HEK293 (cell line): ENCODE measurements around the gene NPY.

ENCODE experiments used
- CTCF ChIA-PET: fragments of 350-600 bp; formaldehyde crosslinking; extraction: SDS; loops from one replicate; lab custom pipeline; 2021; ENCODE audit warnings: antibody characterized with exemption; lab: Yijun Ruan, JAX
- POLR2A ChIA-PET: fragments of 300-600 bp; formaldehyde crosslinking; extraction: SDS; loops from one replicate; lab custom pipeline; 2020; ENCODE audit warnings: antibody characterized with exemption, inconsistent platforms; lab: Yijun Ruan, JAX
- H3K27ac ChIP-seq: fragments of 200-500 bp; sonication (Bioruptor generic); 2 replicates; pipeline ENCODE4 v1.5.1; 2014; ENCODE audit warnings: low read depth, low read length, control low read depth, inconsistent platforms; ENCODE audit errors: extremely low read depth
- H3K36me3 ChIP-seq, 2 experiments: fragments of 200-500 bp in 1 of 2; sonication (Bioruptor generic) in 1 of 2; 1 replicate in 1 of 2; 2 replicates in 1 of 2; pipeline ENCODE4 v1.5.1; 2014 to 2017; ENCODE audit warnings: inconsistent platforms in 2 of 2, low read length in 2 of 2; ENCODE audit not compliant: control insufficient read depth in 2 of 2, insufficient read depth in 1 of 2
- H3K4me1 ChIP-seq: fragments of 200-500 bp; sonication (Bioruptor generic); 2 replicates; pipeline ENCODE4 v1.5.1; 2014; ENCODE audit warnings: mild to moderate bottlenecking, low read length, inconsistent platforms; ENCODE audit not compliant: control insufficient read depth, insufficient read depth
- H3K4me3 ChIP-seq: 2 replicates; pipeline ENCODE4 v1.5.1; 2011; ENCODE audit warnings: low read depth, mild to moderate bottlenecking, control low read depth, low read length, moderate library complexity
- H3K9me3 ChIP-seq: fragments of 200-500 bp; sonication (Bioruptor generic); 2 replicates; pipeline ENCODE4 v1.5.1; 2014; ENCODE audit warnings: low read depth, low read length, inconsistent platforms; ENCODE audit not compliant: control insufficient read depth, insufficient read depth
- KLF1 ChIP-seq: fragments of 450-650 bp; formaldehyde crosslinking; IDR thresholded peaks from 2 replicates; pipeline ENCODE4 v1.5.1; 2016; ENCODE audit warnings: missing biosample characterization, missing genetic modification characterization
- KLF10 ChIP-seq: fragments of 450-650 bp; IDR thresholded peaks from 2 replicates; pipeline ENCODE4 v1.5.1; 2018; ENCODE audit warnings: missing biosample characterization, mild to moderate bottlenecking, missing genetic modification characterization
- MZF1 ChIP-seq: fragments of 450-650 bp; formaldehyde crosslinking; IDR thresholded peaks from 2 replicates; pipeline ENCODE4 v1.5.1; 2017; ENCODE audit warnings: missing biosample characterization, missing genetic modification characterization, borderline replicate concordance
- RBAK ChIP-seq: fragments of 450-650 bp; formaldehyde crosslinking; IDR thresholded peaks from 2 replicates; pipeline ENCODE4 v1.5.1; 2016; ENCODE audit warnings: missing biosample characterization, missing genetic modification characterization
- SCRT2 ChIP-seq: fragments of 450-650 bp; formaldehyde crosslinking; IDR thresholded peaks from 2 replicates; pipeline ENCODE4 v1.5.1; 2016; ENCODE audit warnings: missing biosample characterization, missing genetic modification characterization
- YY1 ChIP-seq: fragments of 450-650 bp; formaldehyde crosslinking; IDR thresholded peaks from 2 replicates; pipeline ENCODE4 v1.5.1; 2018; ENCODE audit warnings: missing biosample characterization, missing genetic modification characterization
- ZBTB48 ChIP-seq: fragments of 450-650 bp; formaldehyde crosslinking; IDR thresholded peaks from 2 replicates; pipeline ENCODE4 v1.5.1; 2016; ENCODE audit warnings: missing biosample characterization, missing genetic modification characterization
- ZNF10 ChIP-seq: fragments of 450-650 bp; formaldehyde crosslinking; IDR thresholded peaks from 2 replicates; pipeline ENCODE4 v1.5.1; 2017; ENCODE audit warnings: missing biosample characterization, missing genetic modification characterization
- ZNF140 ChIP-seq: fragments of 450-650 bp; formaldehyde crosslinking; IDR thresholded peaks from 2 replicates; pipeline ENCODE4 v1.5.1; 2016; ENCODE audit warnings: missing biosample characterization, missing genetic modification characterization
- ZNF23 ChIP-seq: fragments of 450-650 bp; formaldehyde crosslinking; IDR thresholded peaks from 2 replicates; pipeline ENCODE4 v1.5.1; 2016; ENCODE audit warnings: missing biosample characterization, missing genetic modification characterization, borderline replicate concordance
- ZNF324 ChIP-seq: fragments of 450-650 bp; formaldehyde crosslinking; IDR thresholded peaks from 2 replicates; pipeline ENCODE4 v1.5.1; 2016; ENCODE audit warnings: missing biosample characterization, missing genetic modification characterization
- ZNF366 ChIP-seq: fragments of 450-650 bp; formaldehyde crosslinking; conservative IDR thresholded peaks from 2 replicates; pipeline ENCODE4 v1.5.1; 2016; ENCODE audit warnings: missing biosample characterization, missing genetic modification characterization
- ZNF37A ChIP-seq: fragments of 450-650 bp; IDR thresholded peaks from 2 replicates; pipeline ENCODE4 v1.5.1; 2018; ENCODE audit warnings: missing biosample characterization, missing genetic modification characterization
- ZNF544 ChIP-seq: fragments of 450-650 bp; formaldehyde crosslinking; IDR thresholded peaks from 2 replicates; pipeline ENCODE4 v1.5.0; 2017; ENCODE audit warnings: missing biosample characterization, missing genetic modification characterization
- ZNF548 ChIP-seq: fragments of 450-650 bp; formaldehyde crosslinking; IDR thresholded peaks from 2 replicates; pipeline ENCODE4 v1.5.1; 2016; ENCODE audit warnings: missing biosample characterization, missing genetic modification characterization
- ZNF596 ChIP-seq: fragments of 450-650 bp; IDR thresholded peaks from 2 replicates; pipeline ENCODE4 v1.5.0; 2018; ENCODE audit warnings: missing biosample characterization, mild to moderate bottlenecking, missing genetic modification characterization, moderate library complexity
- ZNF654 ChIP-seq: fragments of 450-650 bp; formaldehyde crosslinking; IDR thresholded peaks from 2 replicates; pipeline ENCODE4 v1.5.1; 2016; ENCODE audit warnings: low read depth, missing biosample characterization, missing genetic modification characterization
- ZNF837 ChIP-seq: fragments of 450-650 bp; formaldehyde crosslinking; IDR thresholded peaks from 2 replicates; pipeline ENCODE4 v1.5.1; 2016; ENCODE audit warnings: missing biosample characterization, missing genetic modification characterization
- ZSCAN23 ChIP-seq: fragments of 450-650 bp; formaldehyde crosslinking; IDR thresholded peaks from 2 replicates; pipeline ENCODE4 v1.5.1; 2016; ENCODE audit warnings: missing biosample characterization, missing genetic modification characterization
- ZXDB ChIP-seq: fragments of 450-650 bp; formaldehyde crosslinking; IDR thresholded peaks from 2 replicates; pipeline ENCODE4 v1.5.1; 2016; ENCODE audit warnings: missing biosample characterization, missing genetic modification characterization
- TF ChIP-seq, protein P1 (sequence below): fragments of 450-650 bp; formaldehyde crosslinking; IDR thresholded peaks from 2 replicates; pipeline ENCODE4 v1.5.1; 2016; ENCODE audit warnings: missing biosample characterization, missing genetic modification characterization
- TF ChIP-seq, protein P2 (sequence below): fragments of 450-650 bp; formaldehyde crosslinking; IDR thresholded peaks from 2 replicates; pipeline ENCODE4 v1.5.1; 2016; ENCODE audit warnings: missing biosample characterization, missing genetic modification characterization
- TF ChIP-seq, protein P3 (sequence below): IDR thresholded peaks from 2 replicates; pipeline ENCODE4 v1.6.1; 2011; ENCODE audit warnings: mild to moderate bottlenecking, low read depth, low read length, borderline replicate concordance
- TF ChIP-seq, protein P4 (sequence below): fragments of 450-650 bp; formaldehyde crosslinking; IDR thresholded peaks from 2 replicates; pipeline ENCODE4 v1.5.1; 2016; ENCODE audit warnings: missing biosample characterization, missing genetic modification characterization
- TF ChIP-seq, protein P5 (sequence below): fragments of 450-650 bp; formaldehyde crosslinking; IDR thresholded peaks from 2 replicates; pipeline ENCODE4 v1.5.1; 2016; ENCODE audit warnings: missing biosample characterization, missing genetic modification characterization
- TF ChIP-seq, protein P6 (sequence below): fragments of 450-650 bp; IDR thresholded peaks from 2 replicates; pipeline ENCODE4 v1.5.1; 2018; ENCODE audit warnings: missing biosample characterization, missing genetic modification characterization
- TF ChIP-seq, protein P7 (sequence below): fragments of 450-650 bp; formaldehyde crosslinking; IDR thresholded peaks from 2 replicates; pipeline ENCODE4 v1.5.1; 2016; ENCODE audit warnings: missing biosample characterization, missing genetic modification characterization
- TF ChIP-seq, protein P8 (sequence below): fragments of 450-650 bp; formaldehyde crosslinking; IDR thresholded peaks from 2 replicates; pipeline ENCODE4 v1.5.1; 2016; ENCODE audit warnings: missing biosample characterization, missing genetic modification characterization

The NPY gene

DNA sequence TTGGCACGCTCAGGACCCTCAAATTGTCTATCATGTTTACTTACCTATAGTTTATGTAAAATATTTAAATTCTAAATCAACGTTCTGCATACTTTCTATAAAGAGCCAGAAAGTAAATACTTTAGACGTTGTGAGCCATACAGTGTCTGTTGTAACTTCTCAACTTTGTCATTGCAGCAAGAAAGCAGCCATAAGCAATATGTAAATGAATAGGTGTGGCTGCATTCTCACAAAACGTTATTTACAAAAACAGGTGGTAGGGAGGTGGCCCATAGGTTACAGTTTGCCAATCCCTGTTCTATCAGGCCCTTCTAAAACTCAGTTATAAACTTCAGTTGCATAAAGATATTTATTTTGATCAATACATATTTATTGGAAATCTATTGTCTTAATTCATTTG lies 12.1 kb upstream of the NPY start:
- POLR2A ChIA-PET: no interaction called here
- H3K36me3 ChIP-seq: no peaks in the 10 kb centered on the region
- H3K4me1 ChIP-seq: no peaks in the 10 kb centered on the region
- H3K9me3 ChIP-seq: no peaks in the 10 kb centered on the region
- no peak overlapping the region for H3K4me3 ChIP-seq
- H3K27ac ChIP-seq: no peak overlapping the region
- CTCF ChIA-PET: no interaction called here
- no peak for TF ChIP-seq ZNF654
- TF ChIP-seq SCRT2 (tag by site-specific recombination): no peak
- no peak for TF ChIP-seq KLF10 (tag by site-specific recombination)
- no peak for TF ChIP-seq ZNF366 (tag by site-specific recombination)
- TF ChIP-seq MZF1 (tag by site-specific recombination): no peak
- TF ChIP-seq ZNF23 (tag by site-specific recombination): no peak
- TF ChIP-seq, protein P1, sequence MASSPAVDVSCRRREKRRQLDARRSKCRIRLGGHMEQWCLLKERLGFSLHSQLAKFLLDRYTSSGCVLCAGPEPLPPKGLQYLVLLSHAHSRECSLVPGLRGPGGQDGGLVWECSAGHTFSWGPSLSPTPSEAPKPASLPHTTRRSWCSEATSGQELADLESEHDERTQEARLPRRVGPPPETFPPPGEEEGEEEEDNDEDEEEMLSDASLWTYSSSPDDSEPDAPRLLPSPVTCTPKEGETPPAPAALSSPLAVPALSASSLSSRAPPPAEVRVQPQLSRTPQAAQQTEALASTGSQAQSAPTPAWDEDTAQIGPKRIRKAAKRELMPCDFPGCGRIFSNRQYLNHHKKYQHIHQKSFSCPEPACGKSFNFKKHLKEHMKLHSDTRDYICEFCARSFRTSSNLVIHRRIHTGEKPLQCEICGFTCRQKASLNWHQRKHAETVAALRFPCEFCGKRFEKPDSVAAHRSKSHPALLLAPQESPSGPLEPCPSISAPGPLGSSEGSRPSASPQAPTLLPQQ (tag by site-specific recombination): no peak
- TF ChIP-seq, protein P2, sequence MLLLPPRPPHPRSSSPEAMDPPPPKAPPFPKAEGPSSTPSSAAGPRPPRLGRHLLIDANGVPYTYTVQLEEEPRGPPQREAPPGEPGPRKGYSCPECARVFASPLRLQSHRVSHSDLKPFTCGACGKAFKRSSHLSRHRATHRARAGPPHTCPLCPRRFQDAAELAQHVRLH (tag by site-specific recombination): no peak
- TF ChIP-seq ZNF596: no peak
- no peak for TF ChIP-seq RBAK (tag by site-specific recombination)
- TF ChIP-seq ZSCAN23 (tag by site-specific recombination): no peak
- no peak for TF ChIP-seq ZNF548
- TF ChIP-seq ZNF37A (tag by site-specific recombination): no peak
- TF ChIP-seq, protein P3, sequence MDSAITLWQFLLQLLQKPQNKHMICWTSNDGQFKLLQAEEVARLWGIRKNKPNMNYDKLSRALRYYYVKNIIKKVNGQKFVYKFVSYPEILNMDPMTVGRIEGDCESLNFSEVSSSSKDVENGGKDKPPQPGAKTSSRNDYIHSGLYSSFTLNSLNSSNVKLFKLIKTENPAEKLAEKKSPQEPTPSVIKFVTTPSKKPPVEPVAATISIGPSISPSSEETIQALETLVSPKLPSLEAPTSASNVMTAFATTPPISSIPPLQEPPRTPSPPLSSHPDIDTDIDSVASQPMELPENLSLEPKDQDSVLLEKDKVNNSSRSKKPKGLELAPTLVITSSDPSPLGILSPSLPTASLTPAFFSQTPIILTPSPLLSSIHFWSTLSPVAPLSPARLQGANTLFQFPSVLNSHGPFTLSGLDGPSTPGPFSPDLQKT: no peak
- TF ChIP-seq ZXDB (tag by site-specific recombination): no peak
- no peak for TF ChIP-seq KLF1
- TF ChIP-seq, protein P4, sequence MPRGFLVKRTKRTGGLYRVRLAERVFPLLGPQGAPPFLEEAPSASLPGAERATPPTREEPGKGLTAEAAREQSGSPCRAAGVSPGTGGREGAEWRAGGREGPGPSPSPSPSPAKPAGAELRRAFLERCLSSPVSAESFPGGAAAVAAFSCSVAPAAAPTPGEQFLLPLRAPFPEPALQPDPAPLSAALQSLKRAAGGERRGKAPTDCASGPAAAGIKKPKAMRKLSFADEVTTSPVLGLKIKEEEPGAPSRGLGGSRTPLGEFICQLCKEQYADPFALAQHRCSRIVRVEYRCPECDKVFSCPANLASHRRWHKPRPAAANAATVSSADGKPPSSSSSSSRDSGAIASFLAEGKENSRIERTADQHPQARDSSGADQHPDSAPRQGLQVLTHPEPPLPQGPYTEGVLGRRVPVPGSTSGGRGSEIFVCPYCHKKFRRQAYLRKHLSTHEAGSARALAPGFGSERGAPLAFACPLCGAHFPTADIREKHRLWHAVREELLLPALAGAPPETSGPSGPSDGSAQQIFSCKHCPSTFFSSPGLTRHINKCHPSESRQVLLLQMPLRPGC (tag by site-specific recombination): no peak
- no peak for TF ChIP-seq ZNF324 (tag by site-specific recombination)
- TF ChIP-seq, protein P5, sequence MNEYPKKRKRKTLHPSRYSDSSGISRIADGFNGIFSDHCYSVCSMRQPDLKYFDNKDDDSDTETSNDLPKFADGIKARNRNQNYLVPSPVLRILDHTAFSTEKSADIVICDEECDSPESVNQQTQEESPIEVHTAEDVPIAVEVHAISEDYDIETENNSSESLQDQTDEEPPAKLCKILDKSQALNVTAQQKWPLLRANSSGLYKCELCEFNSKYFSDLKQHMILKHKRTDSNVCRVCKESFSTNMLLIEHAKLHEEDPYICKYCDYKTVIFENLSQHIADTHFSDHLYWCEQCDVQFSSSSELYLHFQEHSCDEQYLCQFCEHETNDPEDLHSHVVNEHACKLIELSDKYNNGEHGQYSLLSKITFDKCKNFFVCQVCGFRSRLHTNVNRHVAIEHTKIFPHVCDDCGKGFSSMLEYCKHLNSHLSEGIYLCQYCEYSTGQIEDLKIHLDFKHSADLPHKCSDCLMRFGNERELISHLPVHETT (tag by site-specific recombination): no peak
- TF ChIP-seq ZNF10: no peak

DNA sequence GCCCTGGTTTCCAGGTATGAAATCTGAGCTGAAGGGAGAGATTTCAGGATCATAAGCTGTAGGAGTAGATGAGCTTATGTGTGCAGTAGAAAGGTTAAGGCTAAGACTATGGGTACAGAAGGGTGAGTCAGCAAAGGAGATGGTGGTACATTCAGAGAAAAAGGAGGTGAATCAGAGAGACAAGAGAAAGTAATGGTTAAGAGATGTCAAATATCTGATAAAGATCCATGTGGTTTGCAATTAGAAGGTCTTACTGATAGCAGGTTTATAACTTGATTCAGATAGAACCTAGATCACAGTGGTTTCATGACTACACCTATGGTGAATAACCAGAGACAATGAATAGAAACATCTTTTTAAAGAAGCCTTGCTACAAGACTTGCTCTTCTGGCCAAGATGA lies 4.5 kb upstream of the NPY start:
- no peaks in the 10 kb centered on the region for H3K36me3 ChIP-seq
- H3K4me1 ChIP-seq: no peaks in the 10 kb centered on the region
- no peak overlapping the region for H3K27ac ChIP-seq
- no peaks in the 10 kb centered on the region for H3K9me3 ChIP-seq
- H3K4me3 ChIP-seq: no peak overlapping the region
- POLR2A ChIA-PET: no interaction called here
- CTCF ChIA-PET: no interaction called here
- TF ChIP-seq, protein P6, sequence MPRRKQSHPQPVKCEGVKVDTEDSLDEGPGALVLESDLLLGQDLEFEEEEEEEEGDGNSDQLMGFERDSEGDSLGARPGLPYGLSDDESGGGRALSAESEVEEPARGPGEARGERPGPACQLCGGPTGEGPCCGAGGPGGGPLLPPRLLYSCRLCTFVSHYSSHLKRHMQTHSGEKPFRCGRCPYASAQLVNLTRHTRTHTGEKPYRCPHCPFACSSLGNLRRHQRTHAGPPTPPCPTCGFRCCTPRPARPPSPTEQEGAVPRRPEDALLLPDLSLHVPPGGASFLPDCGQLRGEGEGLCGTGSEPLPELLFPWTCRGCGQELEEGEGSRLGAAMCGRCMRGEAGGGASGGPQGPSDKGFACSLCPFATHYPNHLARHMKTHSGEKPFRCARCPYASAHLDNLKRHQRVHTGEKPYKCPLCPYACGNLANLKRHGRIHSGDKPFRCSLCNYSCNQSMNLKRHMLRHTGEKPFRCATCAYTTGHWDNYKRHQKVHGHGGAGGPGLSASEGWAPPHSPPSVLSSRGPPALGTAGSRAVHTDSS (tag by site-specific recombination): no peak
- TF ChIP-seq YY1 (tag by site-specific recombination) (no peak), ZBTB48 (tag by site-specific recombination) (no peak), ZNF140 (tag by site-specific recombination) (no peak), ZNF837 (no peak), ZNF544 (tag by site-specific recombination) (no peak)
- TF ChIP-seq, protein P7, sequence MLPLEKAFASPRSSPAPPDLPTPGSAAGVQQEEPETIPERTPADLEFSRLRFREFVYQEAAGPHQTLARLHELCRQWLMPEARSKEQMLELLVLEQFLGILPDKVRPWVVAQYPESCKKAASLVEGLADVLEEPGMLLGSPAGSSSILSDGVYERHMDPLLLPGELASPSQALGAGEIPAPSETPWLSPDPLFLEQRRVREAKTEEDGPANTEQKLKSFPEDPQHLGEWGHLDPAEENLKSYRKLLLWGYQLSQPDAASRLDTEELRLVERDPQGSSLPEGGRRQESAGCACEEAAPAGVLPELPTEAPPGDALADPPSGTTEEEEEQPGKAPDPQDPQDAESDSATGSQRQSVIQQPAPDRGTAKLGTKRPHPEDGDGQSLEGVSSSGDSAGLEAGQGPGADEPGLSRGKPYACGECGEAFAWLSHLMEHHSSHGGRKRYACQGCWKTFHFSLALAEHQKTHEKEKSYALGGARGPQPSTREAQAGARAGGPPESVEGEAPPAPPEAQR: no peak
- TF ChIP-seq, protein P8, sequence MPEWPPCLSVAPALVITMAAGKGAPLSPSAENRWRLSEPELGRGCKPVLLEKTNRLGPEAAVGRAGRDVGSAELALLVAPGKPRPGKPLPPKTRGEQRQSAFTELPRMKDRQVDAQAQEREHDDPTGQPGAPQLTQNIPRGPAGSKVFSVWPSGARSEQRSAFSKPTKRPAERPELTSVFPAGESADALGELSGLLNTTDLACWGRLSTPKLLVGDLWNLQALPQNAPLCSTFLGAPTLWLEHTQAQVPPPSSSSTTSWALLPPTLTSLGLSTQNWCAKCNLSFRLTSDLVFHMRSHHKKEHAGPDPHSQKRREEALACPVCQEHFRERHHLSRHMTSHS (tag by site-specific recombination): no peak
